Activated CD8-positive, alpha-beta memory T cell treated with anti-CD3 and anti-CD28 coated beads for 48 hours (primary cell): ENCODE data around the gene MAPK8IP2.
"Not testable (repeated sequence)": the region's sequence is repeated elsewhere in the genome, so short reads cannot be mapped to it uniquely, and the experiment has no call there.

Experiments
- DNase-seq, 3 experiments: peaks; one replicate each; pipeline ENCODE4 v3.0.0-alpha.2; 2020; ENCODE audit warnings: low read depth in 2 of 3, low spot score in 2 of 3

Gene MAPK8IP2

DNA sequence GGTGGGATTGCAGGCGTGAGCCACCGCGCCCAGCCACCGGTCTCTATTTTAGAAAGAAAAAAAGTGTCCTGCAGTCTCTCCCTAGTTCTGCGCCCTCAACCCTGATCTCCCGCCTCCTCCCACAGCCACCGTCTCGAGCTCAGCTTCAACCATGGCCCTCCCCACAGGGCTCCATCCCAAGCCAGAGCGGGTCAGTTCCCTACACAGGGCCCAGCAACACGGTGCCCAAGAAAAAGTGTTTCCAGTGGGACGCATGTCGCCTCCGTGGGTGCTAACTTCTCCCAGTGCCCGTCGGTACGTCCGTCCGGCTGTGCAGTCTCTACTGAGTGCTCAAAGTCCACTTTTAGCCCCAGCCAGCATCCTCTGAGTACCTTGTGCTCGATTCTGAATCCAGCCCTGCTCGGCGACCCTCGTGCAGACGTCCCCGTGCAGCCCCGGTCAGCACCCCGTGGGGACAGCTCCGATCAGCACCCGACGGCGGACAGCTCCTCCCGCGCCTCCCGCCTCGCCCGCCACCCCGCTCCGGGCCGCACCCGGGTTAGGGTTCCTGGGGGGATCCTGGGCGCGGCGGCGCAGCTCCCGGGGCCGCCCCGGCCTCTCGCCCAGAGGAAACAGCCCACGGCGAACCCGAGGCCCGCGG is 657 bp upstream of the MAPK8IP2 start:
- DNase-seq, result peak in 1 of 3 experiments; percentile 33

GRCh38 chr22:50600967-50601668 is 525 bp downstream of the MAPK8IP2 start:
- DNase-seq, result no peak

- no peak for DNase-seq
These were observed 1.2 kb downstream of the MAPK8IP2 start for GRCh38 chr22:50601669-50602337.

DNA sequence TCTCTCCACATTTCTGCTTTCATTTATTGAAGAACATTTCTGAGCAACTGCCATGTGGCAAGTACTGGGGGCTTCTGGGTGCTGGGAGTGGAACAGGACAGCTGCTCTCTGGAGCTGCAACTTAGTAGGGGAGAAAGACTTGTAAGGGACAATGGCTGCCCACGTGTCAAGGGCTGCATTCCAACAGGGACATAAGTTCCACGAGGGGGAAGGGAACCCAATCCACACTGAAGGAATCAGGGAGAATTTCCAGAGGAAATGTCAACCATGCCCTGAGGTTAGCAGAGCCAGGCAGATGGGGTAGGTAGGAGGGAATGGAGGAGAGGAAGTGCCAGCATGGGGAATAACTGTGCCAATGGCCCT is 1.7 kb downstream of the MAPK8IP2 start:
- DNase-seq, result no peak

DNA sequence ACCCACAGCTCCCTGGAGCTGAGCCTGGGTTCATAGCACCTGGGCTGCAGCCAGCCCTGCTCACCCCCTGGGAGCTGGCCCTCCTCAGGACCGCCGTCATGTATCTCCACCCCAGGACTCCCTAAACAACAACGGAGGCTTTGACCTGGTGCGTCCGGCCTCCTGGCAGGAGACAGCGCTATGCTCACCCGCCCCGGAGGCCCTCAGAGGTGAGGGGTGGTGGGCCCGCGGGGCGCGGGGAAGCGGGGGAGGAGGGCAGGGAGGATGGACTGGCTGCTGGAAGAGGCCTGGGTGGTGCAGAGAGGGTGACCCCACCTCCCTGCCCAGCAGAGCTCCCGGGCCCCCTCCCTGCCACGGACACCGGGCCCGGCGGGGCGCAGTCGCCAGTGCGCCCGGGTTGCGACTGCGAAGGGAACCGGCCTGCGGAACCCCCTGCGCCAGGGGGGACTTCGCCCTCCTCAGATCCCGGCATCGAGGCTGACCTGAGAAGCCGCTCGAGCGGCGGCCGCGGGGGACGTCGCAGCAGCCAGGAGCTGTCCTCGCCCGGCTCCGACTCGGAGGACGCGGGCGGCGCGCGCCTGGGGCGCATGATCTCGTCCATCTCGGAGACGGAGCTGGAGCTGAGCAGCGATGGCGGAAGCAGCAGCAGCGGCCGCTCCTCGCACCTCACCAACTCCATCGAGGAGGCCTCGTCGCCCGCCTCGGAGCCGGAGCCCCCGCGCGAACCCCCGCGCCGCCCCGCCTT is 3.1 kb downstream of the MAPK8IP2 start:
- DNase-seq, result no peak

- no peak for DNase-seq
These were observed 3.8 kb downstream of the MAPK8IP2 start for GRCh38 chr22:50604256-50605001.

DNA sequence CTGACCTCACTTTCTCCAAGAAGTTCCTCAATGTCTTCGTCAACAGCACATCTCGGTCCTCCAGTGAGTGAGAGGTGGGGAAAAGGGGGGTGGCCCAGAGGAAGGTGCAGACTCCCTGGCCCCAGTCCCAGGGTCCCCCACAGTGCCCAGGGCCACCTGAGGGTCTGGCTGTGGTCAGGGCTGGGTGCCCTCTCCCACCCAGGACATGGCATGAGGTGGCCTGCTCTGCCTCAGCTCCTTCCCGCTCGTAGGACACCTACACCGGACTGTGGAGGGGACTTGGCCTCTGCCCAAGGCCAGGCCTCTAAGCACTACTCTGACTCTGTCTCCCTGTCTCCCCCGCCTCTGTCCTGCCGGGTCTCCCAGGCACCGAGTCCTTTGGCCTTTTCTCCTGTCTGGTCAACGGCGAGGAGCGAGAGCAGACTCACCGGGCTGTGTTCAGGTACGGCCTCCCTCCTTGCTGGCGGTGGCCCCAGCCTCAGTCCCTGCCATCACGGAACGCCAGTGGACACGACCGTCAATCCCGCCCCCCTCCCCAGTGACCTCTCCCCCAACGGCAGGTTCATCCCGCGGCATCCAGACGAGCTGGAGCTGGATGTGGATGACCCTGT is 4.5 kb downstream of the MAPK8IP2 start:
- no peak for DNase-seq

- no peak for DNase-seq
These were observed 5.1 kb downstream of the MAPK8IP2 start for GRCh38 chr22:50605613-50606074.

DNA sequence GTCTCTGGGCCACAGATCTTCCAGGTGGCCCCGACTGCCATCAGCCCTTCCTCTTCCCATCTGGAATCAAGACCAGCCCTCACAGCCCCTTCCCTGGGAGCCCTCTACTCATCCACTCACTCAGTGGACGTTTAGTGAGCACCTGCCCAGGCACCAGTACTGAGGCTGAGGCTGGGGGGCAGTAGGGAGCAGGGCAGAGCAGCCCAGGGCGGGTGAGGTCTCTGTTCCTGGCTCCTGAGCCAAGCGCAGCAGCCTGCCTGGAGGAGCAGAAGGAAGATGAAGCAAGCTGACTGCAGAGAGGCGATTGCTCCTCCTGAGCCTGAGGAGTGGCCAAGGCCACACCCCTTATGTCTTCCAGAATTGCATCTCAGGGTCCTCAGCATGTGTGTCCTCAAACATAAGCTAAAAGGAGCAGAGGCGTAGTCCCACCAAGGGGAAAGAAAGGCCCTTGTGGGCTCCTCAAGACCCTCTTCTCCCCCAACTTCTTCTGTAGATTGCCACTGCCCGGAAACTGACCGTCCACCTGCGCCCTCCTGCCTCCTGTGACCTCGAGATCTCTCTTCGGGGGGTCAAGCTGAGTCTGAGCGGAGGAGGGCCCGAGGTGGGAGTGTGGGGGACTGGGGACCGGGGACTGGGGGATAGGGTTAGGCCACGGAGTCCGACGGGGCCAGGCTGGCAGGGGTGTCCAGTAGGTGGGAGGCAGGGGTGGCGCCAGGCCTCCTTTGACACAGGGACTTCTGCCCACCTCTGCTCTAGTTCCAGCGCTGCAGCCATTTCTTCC is 5.8 kb downstream of the MAPK8IP2 start:
- no peak for DNase-seq

- DNase-seq, result no peak
These were observed 6.5 kb downstream of the MAPK8IP2 start for GRCh38 chr22:50606946-50607658.

- DNase-seq, result no peak
These were observed 7.0 kb downstream of the MAPK8IP2 start for GRCh38 chr22:50607659-50608020.

- not testable (repeated sequence) for DNase-seq
These were observed 7.7 kb downstream of the MAPK8IP2 start for GRCh38 chr22:50608058-50608840.

DNA sequence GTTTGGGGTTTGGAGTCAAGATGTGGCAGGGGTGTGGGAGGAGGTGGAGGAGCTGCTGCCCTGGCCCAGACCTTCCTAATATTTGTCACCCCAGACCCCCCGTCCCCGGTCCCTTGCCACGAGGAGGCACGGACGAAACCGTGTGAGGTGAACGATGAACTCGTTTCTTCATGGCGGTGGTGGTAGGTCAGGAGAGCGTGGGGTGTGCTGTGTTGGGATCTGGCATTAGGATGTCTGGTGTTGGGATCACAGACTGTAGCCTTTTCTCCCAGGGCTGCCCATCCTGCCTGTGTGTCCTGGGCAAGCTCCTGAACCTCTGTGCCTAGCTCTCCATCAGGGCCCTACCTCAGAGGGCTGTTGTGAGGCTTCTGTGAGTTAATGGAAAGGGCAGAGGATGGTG is 8.4 kb downstream of the MAPK8IP2 start:
- no peak for DNase-seq

- no peak for DNase-seq
These were observed 9.0 kb downstream of the MAPK8IP2 start for GRCh38 chr22:50609599-50609998.

- no peak for DNase-seq
These were observed 9.5 kb downstream of the MAPK8IP2 start for GRCh38 chr22:50610041-50610451.

DNA sequence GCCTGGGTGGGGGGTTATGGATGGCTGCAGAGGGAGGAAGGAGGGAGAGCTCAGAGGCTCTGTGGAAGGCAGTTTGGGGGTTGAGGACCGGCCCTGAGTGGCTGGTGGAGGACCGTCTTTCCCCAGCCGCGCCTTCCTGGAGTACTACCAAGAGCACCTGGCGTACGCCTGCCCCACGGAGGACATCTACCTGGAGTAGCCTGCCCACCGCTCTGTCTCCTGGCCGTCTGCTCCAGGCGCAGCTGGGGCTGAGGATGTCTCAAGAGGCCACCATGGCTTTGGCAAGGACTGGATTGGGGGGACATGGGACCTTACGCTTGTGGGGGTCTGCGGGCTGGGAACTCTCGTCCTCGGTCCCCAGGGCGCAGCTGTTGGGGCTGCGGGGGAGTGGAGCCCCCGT is 10.0 kb downstream of the MAPK8IP2 start:
- DNase-seq, result no peak

- DNase-seq, result no peak
These were observed 10.9 kb downstream of the MAPK8IP2 start for GRCh38 chr22:50611341-50612060.

DNA sequence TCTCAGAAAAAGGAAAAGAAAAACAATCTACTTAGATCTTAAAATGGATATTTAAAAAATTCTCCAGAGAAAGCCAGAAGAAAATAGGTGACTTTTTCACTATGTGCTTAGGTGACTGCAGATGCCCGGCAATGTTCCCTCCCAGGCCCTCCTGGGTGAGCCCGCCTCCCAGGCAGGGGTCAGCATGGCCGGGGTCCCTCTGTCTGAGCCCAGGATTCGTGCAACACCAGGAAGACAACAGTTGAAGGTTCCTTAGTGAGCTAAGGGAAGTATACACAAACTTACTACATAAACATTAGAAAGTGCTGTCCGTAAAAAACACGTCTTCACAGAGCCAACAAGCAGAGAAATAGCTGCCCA is 11.6 kb downstream of the MAPK8IP2 start:
- no peak for DNase-seq
